ENCODE data around the gene CRYBA4. TPM values are rescaled to one million over a fixed set of nuclear protein-coding genes. Genes with fewer than 3 reads are reported as not detected.

Gene CRYBA4
- total RNA-seq, 1 experiment from 2014 or later, result not detected

GRCh38 chr22:26672590-26673468, 51.1 kb downstream of the CRYBA4 start:
- Histone ChIP-seq H3K79me2 (ENCODE audit: low read length) (peaks cover 19% of the 10 kb centered on the region), H3F3A (ENCODE audit: low read length, unreplicated experiment) (peaks cover 4% of the 10 kb centered on the region), H3K9me2 (replicated peaks; ENCODE audit: low read length) (no peaks in the 10 kb centered on the region), H3K9me3 (ENCODE audit: low read length) (no peaks in the 10 kb centered on the region), H3K27me3 (ENCODE audit: low read length) (no peaks in the 10 kb centered on the region), H3K36me3 (ENCODE audit: low read depth, low read length) (no peaks in the 10 kb centered on the region), H3K4me2 (ENCODE audit: low read length) (peak overlapping the region; percentile 98), H3K9ac (ENCODE audit: low read length) (peak overlapping the region; percentile 92), H3K27ac (ENCODE audit: low read length) (peak overlapping the region; percentile 91), H4K20me1 (ENCODE audit: low read length) (no peaks in the 10 kb centered on the region), H3K4me1 (ENCODE audit: insufficient read depth, low read length) (peaks cover 16% of the 10 kb centered on the region), H2AFZ (ENCODE audit: low read length) (peak overlapping the region; percentile 89), H3K4me3 (ENCODE audit: low read length) (peak overlapping the region; percentile 85)
- ATAC-seq (peak; percentile 86), DNase-seq (peak; percentile 82)
- BruUV-seq (replicated peaks), result TSS peak; percentile 78
- CTCF ChIA-PET, result no interaction called here
- no peak for TF ChIP-seq EZH2phosphoT487 (IDR thresholded peaks at IDR 0.05; ENCODE audit: borderline replicate concordance, low read length)
- TF ChIP-seq EZH2 (IDR thresholded peaks at IDR 0.05; ENCODE audit: low read length, unreplicated experiment), result no peak
- peak; percentile 42; the same call in 1 of the 2 replicates for TF ChIP-seq CTCF (conservative IDR thresholded peaks at IDR 0.05; ENCODE audit: low read depth, low read length)
- POLR2A ChIA-PET (ENCODE audit: unreplicated experiment), result no interaction called here
- intact Hi-C loops (cut with micrococcal nuclease), result loop anchor here (10.0 kb wide), 1 partner anchor 72 kb away; no protein-coding TSS in a partner anchor

GRCh38 chr22:26673486-26673885, 51.7 kb downstream of the CRYBA4 start:
- Histone ChIP-seq H3K27me3 (ENCODE audit: low read length) (no peaks in the 10 kb centered on the region), H3K9ac (ENCODE audit: low read length) (peak overlapping the region; percentile 92), H2AFZ (ENCODE audit: low read length) (peak overlapping the region; percentile 89), H3K36me3 (ENCODE audit: low read depth, low read length) (no peaks in the 10 kb centered on the region), H3K9me3 (ENCODE audit: low read length) (no peaks in the 10 kb centered on the region), H3K4me2 (ENCODE audit: low read length) (peak overlapping the region; percentile 98), H3K4me1 (ENCODE audit: insufficient read depth, low read length) (peaks cover 16% of the 10 kb centered on the region), H3K79me2 (ENCODE audit: low read length) (peaks cover 19% of the 10 kb centered on the region), H3K4me3 (ENCODE audit: low read length) (peak overlapping the region; percentile 85), H4K20me1 (ENCODE audit: low read length) (no peaks in the 10 kb centered on the region), H3K27ac (ENCODE audit: low read length) (peak overlapping the region; percentile 91), H3F3A (ENCODE audit: low read length, unreplicated experiment) (peaks cover 4% of the 10 kb centered on the region), H3K9me2 (replicated peaks; ENCODE audit: low read length) (no peaks in the 10 kb centered on the region)
- no peak for ATAC-seq
- TF ChIP-seq CTCF (conservative IDR thresholded peaks at IDR 0.05; ENCODE audit: low read depth, low read length) (no peak), EZH2 (IDR thresholded peaks at IDR 0.05; ENCODE audit: low read length, unreplicated experiment) (no peak), EZH2phosphoT487 (IDR thresholded peaks at IDR 0.05; ENCODE audit: borderline replicate concordance, low read length) (no peak)
- BruUV-seq (replicated peaks), result no TSS peak
- intact Hi-C loops (cut with micrococcal nuclease), result loop anchor here (10.0 kb wide), 1 partner anchor 71 kb away; no protein-coding TSS in a partner anchor
- POLR2A ChIA-PET (ENCODE audit: unreplicated experiment), result no interaction called here
- CTCF ChIA-PET, result no interaction called here
- DNase-seq, result peak; percentile 32

Measured in PC-3 (cell line).